ENCODE results near the gene SPDYC.

Gene SPDYC

GRCh38 chr11:65208785-65209710, 39.0 kb downstream of the SPDYC start:
- no peak for FAIRE-seq

GRCh38 chr11:65209711-65210360, 39.8 kb downstream of the SPDYC start:
- no peak for FAIRE-seq

- no peak for FAIRE-seq
Observed at GRCh38 chr11:65210361-65210731, 40.3 kb downstream of the SPDYC start.

DNA sequence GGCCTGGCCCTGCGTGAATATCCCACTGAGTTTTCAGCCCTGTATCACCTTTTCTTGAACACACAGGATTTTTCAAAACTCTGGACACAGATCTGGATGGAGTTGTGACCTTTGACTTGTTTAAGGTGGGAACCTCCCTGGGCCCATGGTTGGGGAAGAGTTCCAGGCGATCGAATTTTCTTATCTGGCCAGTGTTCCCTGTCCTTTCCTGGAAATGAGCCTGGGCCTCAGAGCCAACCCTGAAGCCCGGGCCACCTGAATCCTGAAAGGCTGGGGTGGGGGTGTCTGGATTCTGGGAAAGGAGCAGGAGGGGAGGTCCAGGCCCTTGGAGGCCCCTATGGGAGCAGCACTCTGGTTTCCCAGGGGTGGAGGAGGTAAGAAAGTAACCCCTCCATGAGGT, 40.7 kb downstream of the SPDYC start:
- FAIRE-seq = no peak

GRCh38 chr11:65211293-65212105, 41.5 kb downstream of the SPDYC start:
- FAIRE-seq = no peak

DNA sequence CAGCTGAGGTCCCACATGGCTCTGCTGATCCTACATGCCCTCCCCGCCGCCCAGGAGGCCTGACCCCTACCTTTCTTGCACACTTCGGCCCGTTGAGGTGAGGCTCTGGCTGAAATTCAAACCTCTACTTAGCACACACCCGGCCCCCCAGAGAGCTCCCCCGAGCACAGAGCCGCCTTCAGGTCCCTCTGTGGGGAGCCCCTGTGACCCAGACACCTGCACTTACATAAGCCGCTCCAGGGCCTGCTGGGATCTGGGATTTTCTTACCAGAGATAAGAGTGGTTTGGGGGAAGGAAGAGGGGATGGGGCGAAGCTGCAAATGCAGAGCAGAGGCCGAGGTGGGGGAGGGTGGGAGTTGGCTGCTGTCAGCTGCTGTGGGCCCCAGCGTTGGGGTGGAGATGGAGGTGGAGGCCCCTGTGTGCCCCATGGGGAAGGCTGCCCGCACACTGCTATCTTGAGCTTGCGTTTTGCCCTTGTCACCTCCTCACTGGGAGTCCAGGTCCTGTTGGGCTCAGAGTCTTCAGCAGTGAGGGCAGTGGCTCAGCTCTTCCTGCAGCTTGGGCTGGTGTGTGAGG, 42.3 kb downstream of the SPDYC start:
- FAIRE-seq = no peak

DNA sequence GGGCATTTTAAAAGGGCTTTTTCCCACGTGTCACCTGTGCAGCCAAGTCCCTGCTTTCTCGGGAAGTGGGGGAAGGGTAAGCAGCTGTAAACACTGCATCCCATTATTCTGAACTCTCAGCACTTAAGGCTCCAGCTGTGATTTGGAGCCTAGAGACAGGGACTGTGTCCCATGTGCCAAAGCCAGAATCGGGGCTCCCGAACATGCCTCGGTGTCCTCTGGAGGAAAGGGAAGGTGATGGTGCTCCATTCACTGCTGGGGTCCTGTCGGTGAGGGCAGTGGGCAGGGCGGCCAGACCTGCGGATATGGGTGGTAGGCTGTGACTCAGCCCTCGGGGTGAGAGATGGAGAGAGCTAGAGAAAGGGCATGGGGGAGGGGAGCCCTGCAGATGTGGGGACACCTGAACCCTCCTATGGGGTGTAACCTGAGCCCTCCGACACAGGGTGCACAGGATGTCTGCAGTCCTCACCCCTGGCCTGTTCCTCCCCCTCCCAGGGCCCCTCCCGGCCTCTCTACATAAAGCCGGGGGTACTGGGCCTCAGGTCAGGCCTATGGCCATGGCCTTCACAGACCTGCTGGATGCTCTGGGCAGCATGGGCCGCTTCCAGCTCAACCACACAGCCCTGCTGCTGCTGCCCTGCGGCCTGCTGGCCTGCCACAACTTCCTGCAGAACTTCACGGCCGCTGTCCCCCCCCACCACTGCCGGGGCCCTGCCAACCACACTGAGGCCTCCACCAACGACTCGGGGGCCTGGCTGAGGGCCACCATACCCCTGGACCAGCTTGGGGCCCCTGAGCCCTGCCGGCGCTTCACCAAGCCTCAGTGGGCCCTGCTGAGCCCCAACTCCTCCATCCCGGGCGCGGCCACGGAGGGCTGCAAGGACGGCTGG, 43.5 kb downstream of the SPDYC start:
- no peak for FAIRE-seq

GRCh38 chr11:65214212-65214845, 44.3 kb downstream of the SPDYC start:
- FAIRE-seq = no peak

- FAIRE-seq = no peak
Observed at GRCh38 chr11:65215441-65216076, 45.5 kb downstream of the SPDYC start.

GRCh38 chr11:65216830-65217229, 46.8 kb downstream of the SPDYC start:
- no peak for FAIRE-seq

- no peak for FAIRE-seq
Observed at GRCh38 chr11:65217441-65218423, 47.7 kb downstream of the SPDYC start.

DNA sequence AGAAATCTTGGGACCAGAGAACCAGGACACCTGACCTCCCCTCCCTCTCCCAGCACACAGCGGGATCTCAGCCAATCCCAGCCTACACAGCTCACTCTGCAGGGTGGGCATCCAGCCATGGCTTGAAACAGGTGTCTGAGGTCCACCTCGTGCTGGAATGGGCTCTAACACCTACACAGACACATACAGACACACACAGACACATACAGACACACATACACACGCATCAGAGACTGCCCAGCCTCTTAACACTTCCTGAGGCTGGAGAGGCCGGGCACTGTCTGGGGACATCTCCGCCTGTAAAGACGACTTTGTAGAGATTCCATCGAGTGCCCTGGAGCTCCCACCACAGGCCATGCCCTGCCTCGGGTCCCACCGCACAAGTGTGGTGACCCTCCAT, 48.4 kb downstream of the SPDYC start:
- FAIRE-seq = no peak

GRCh38 chr11:65219930-65220213, 49.8 kb downstream of the SPDYC start:
- FAIRE-seq = no peak

- FAIRE-seq = no peak
Observed at GRCh38 chr11:65221026-65221425, 51.0 kb downstream of the SPDYC start.

All from islet of Langerhans (tissue), 1 donor.